Fibroblast of lung (primary cell): Measurements from ENCODE around the gene SLC24A3. TPM values are rescaled to one million over a fixed set of nuclear protein-coding genes. Genes with fewer than 3 reads are reported as not detected.

Source experiments
- DNase-seq, 2 donors: peaks; one replicate each; pipeline versions ENCODE4 v3.0.0 to v3.0.0-alpha.2; 2010; ENCODE audit warnings: low read depth in 2 of 2
- H2AFZ ChIP-seq: 2 replicates; pipeline ENCODE4 v1.5.1; 2012; ENCODE audit warnings: low read length, control low read depth, inconsistent platforms
- H3K27ac ChIP-seq: 2 replicates; pipeline ENCODE4 v1.5.1; 2011; ENCODE audit warnings: low read length, control low read depth; ENCODE audit not compliant: insufficient read depth
- H3K27me3 ChIP-seq: 2 replicates; pipeline ENCODE4 v1.5.1; 2011; ENCODE audit warnings: mild to moderate bottlenecking, low read length; ENCODE audit not compliant: control insufficient read depth, insufficient read depth
- H3K36me3 ChIP-seq: 2 replicates; pipeline ENCODE4 v1.5.1; 2011; ENCODE audit warnings: low read length; ENCODE audit not compliant: control insufficient read depth, insufficient read depth
- H3K4me1 ChIP-seq: 2 replicates; pipeline ENCODE4 v1.5.1; 2011; ENCODE audit warnings: low read length; ENCODE audit not compliant: control insufficient read depth, insufficient read depth; ENCODE audit errors: extremely low read depth
- H3K4me2 ChIP-seq: 2 replicates; pipeline ENCODE4 v1.5.1; 2011; ENCODE audit warnings: low read length, control low read depth; ENCODE audit not compliant: insufficient read depth; ENCODE audit errors: extremely low read depth
- H3K4me3 ChIP-seq, 4 experiments: fragments of 200-600 bp in 1 of 4; sonication (generic) in 1 of 4; replicated peaks in 1 of 4; 2 replicates each; pipeline ENCODE4 v1.5.1; 2011 to 2016; ENCODE audit warnings: low read length in 4 of 4, low read depth in 3 of 4, mild to moderate bottlenecking in 3 of 4, control low read depth in 2 of 4, inconsistent platforms in 1 of 4, mixed read lengths in 1 of 4; ENCODE audit not compliant: insufficient read depth in 1 of 4; ENCODE audit errors: control extremely low read depth in 1 of 4
- H3K79me2 ChIP-seq: 2 replicates; pipeline ENCODE4 v1.5.1; 2012; ENCODE audit warnings: mild to moderate bottlenecking, low read length, inconsistent platforms; ENCODE audit not compliant: control insufficient read depth, insufficient read depth
- H3K9ac ChIP-seq: 2 replicates; pipeline ENCODE4 v1.5.1; 2011; ENCODE audit warnings: mild to moderate bottlenecking, low read length, control low read depth; ENCODE audit not compliant: insufficient read depth
- H3K9me3 ChIP-seq: 2 replicates; pipeline ENCODE4 v1.5.1; 2012; ENCODE audit warnings: low read depth, low read length; ENCODE audit not compliant: control insufficient read depth, insufficient read depth
- H4K20me1 ChIP-seq: 2 replicates; pipeline ENCODE4 v1.5.1; 2011; ENCODE audit warnings: low read length; ENCODE audit not compliant: control insufficient read depth, insufficient read depth; ENCODE audit errors: extremely low read depth
- CTCF ChIP-seq, 2 donors: IDR thresholded peaks in 1 of 2; conservative IDR thresholded peaks in 1 of 2; 1 replicate in 1 of 2; 2 replicates in 1 of 2; pipeline ENCODE4 v1.5.1; 2011 to 2012; ENCODE audit warnings: low read length in 2 of 2, control low read depth in 1 of 2, inconsistent platforms in 1 of 2, low read depth in 1 of 2, mild to moderate bottlenecking in 1 of 2
- EZH2 ChIP-seq: IDR thresholded peaks from 2 replicates; pipeline ENCODE4 v1.5.1; 2012; ENCODE audit warnings: low read length, control low read depth, mild to moderate bottlenecking; ENCODE audit errors: missing control alignments
- polyA plus RNA-seq, 2 donors: library from polyadenylated mRNA; depleted of rRNA in 1 of 2; stranded (reverse) in 1 of 2; unstranded in 1 of 2; fragments of >200 nt; gene quantifications; 2 replicates each; pipeline ENCODE4 v1.2.1, GENCODE V29; 2011 to 2012; ENCODE audit warnings: missing spikeins in 1 of 2
- total RNA-seq: library from RNA; depleted of rRNA; stranded (reverse); fragments of >200 nt; gene quantifications from 2 replicates; pipeline ENCODE4 v1.2.1, GENCODE V29; 2014

The SLC24A3 gene
- total and polyA plus RNA-seq, 2 donors (not counting 1 experiment from before 2014, with no cell fraction given): 0.03 to 1.8 TPM

GRCh38 chr20:19363476-19363875, 151.0 kb downstream of the SLC24A3 start:
- no peaks in the 10 kb centered on the region for H3K36me3 ChIP-seq
- H3K4me2 ChIP-seq: no peak overlapping the region
- no peak for TF ChIP-seq CTCF (conservative IDR thresholded peaks at IDR 0.05 in 1 of 2, IDR thresholded peaks at IDR 0.05 in 1 of 2; ENCODE audit: low read depth in 1 of 2, low read length in 2 of 2)
- TF ChIP-seq EZH2: no peak
- no peaks in the 10 kb centered on the region for H3K27me3 ChIP-seq
- H3K9ac ChIP-seq: no peak overlapping the region
- no peak for DNase-seq
- no peak overlapping the region for H3K27ac ChIP-seq
- H3K9me3 ChIP-seq: no peaks in the 10 kb centered on the region
- H3K4me3 ChIP-seq: no peak overlapping the region
- H3K79me2 ChIP-seq: no peaks in the 10 kb centered on the region
- H4K20me1 ChIP-seq: no peaks in the 10 kb centered on the region
- no peaks in the 10 kb centered on the region for H3K4me1 ChIP-seq
- no peak overlapping the region for H2AFZ ChIP-seq

DNA sequence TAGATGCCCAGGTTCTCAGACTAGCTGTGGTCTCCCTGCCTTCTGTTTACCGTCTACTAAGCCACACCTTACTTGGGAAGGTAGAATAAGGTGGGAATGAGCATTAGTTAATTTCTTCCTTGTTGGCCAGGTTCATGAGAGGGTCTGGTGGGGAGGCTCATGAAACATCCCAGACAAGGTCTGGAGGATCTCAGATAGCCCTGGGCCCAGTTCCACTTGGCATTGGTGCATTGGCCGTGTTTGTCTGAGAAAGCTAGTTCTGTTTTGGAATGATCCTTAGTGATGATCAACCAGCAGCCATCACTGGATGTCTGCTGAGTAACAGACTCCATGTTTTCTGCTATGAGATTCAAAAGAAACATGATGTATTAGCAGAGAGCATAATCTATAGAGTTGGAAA, 155.1 kb downstream of the SLC24A3 start:
- no peak overlapping the region for H3K4me2 ChIP-seq
- no peaks in the 10 kb centered on the region for H3K36me3 ChIP-seq
- DNase-seq: no peak
- no peaks in the 10 kb centered on the region for H4K20me1 ChIP-seq
- no peaks in the 10 kb centered on the region for H3K4me1 ChIP-seq
- no peaks in the 10 kb centered on the region for H3K27me3 ChIP-seq
- no peak overlapping the region for H2AFZ ChIP-seq
- no peak for TF ChIP-seq EZH2
- no peak for TF ChIP-seq CTCF (conservative IDR thresholded peaks at IDR 0.05 in 1 of 2, IDR thresholded peaks at IDR 0.05 in 1 of 2; ENCODE audit: low read depth in 1 of 2, low read length in 2 of 2)
- H3K27ac ChIP-seq: no peak overlapping the region
- no peaks in the 10 kb centered on the region for H3K79me2 ChIP-seq
- no peak overlapping the region for H3K9ac ChIP-seq
- H3K9me3 ChIP-seq: no peaks in the 10 kb centered on the region
- no peak overlapping the region for H3K4me3 ChIP-seq

DNA sequence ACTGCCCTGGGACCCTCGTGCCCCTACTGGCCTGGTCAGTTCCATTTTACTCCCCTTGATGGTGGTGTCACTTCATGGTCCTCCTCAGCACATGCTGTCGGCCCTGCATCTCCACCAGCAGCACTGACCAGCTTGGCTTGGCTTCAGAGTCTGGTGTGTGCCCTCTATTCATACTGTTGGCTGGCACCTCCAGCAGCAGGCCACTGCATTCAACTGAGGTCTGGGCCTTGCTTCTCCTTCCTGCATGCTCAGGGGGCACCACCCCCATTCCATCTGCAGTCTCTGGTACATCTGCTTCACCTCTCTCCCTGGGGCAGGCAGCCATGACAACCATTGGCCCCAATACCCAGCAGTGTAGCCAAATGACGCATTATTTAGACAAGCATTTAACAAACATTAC, 155.9 kb downstream of the SLC24A3 start:
- no peaks in the 10 kb centered on the region for H3K36me3 ChIP-seq

More for the DNA sequence above, 155.9 kb downstream of the SLC24A3 start:
- Histone ChIP-seq H3K4me3 (no peak overlapping the region), H3K27me3 (no peaks in the 10 kb centered on the region), H3K4me2 (no peak overlapping the region), H3K79me2 (no peaks in the 10 kb centered on the region), H4K20me1 (no peaks in the 10 kb centered on the region), H3K9me3 (no peaks in the 10 kb centered on the region), H3K9ac (no peak overlapping the region), H3K4me1 (no peaks in the 10 kb centered on the region), H3K27ac (no peak overlapping the region), H2AFZ (no peak overlapping the region)
- no peak for TF ChIP-seq CTCF (conservative IDR thresholded peaks at IDR 0.05 in 1 of 2, IDR thresholded peaks at IDR 0.05 in 1 of 2; ENCODE audit: low read depth in 1 of 2, low read length in 2 of 2)
- TF ChIP-seq EZH2: no peak
- DNase-seq: no peak
